ENCODE data around the gene CCDC14. TPM values are rescaled to one million over a fixed set of nuclear protein-coding genes. Genes with fewer than 3 reads are reported as not detected.

CCDC14 gene
- total and polyA plus RNA-seq, 12 donors: 5.8 to 18.9 (median 7.2) TPM

DNA sequence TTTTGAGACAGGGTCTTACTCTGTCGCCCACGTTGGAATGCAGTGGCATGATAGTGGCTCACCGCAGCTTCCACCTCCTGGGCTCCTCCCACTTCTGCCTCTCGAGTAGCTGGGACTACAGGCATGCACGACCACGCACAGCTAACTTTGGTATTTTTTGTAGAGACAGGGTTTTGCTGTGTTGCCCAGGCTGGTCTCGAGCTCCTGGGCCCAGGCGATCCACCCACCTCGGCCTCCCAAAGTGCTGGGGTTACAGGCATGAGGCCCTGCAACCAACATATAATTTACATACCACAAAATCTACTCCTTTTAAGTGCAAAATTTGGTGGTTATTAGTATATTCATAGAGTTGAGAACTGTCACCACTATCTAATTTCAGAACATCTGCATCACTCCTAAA is 31.7 kb downstream of the CCDC14 start:
- no peak overlapping the region for H3K27ac ChIP-seq
- no peaks in the 10 kb centered on the region for H3K27me3 ChIP-seq
- WGBS, 2 donors: 96 to 97% methylated on average over 9 of the region's 9 CpGs
- H3K9me3 ChIP-seq: peaks cover 0 to 5% (median 0%) of the 10 kb centered on the region in 11 donors
- H3K4me1 ChIP-seq: no peaks in the 10 kb centered on the region
- no peak overlapping the region for H3K4me3 ChIP-seq
- intact Hi-C loops (cut with DNase I): no loop called here
- TF ChIP-seq, protein P1, sequence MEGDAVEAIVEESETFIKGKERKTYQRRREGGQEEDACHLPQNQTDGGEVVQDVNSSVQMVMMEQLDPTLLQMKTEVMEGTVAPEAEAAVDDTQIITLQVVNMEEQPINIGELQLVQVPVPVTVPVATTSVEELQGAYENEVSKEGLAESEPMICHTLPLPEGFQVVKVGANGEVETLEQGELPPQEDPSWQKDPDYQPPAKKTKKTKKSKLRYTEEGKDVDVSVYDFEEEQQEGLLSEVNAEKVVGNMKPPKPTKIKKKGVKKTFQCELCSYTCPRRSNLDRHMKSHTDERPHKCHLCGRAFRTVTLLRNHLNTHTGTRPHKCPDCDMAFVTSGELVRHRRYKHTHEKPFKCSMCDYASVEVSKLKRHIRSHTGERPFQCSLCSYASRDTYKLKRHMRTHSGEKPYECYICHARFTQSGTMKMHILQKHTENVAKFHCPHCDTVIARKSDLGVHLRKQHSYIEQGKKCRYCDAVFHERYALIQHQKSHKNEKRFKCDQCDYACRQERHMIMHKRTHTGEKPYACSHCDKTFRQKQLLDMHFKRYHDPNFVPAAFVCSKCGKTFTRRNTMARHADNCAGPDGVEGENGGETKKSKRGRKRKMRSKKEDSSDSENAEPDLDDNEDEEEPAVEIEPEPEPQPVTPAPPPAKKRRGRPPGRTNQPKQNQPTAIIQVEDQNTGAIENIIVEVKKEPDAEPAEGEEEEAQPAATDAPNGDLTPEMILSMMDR (IDR thresholded peaks at IDR 0.05): no peak
- DNase-seq: no peak
- ATAC-seq: no peak
- H3K36me3 ChIP-seq: peaks cover 0 to 69% (median 17%) of the 10 kb centered on the region in 9 donors

DNA sequence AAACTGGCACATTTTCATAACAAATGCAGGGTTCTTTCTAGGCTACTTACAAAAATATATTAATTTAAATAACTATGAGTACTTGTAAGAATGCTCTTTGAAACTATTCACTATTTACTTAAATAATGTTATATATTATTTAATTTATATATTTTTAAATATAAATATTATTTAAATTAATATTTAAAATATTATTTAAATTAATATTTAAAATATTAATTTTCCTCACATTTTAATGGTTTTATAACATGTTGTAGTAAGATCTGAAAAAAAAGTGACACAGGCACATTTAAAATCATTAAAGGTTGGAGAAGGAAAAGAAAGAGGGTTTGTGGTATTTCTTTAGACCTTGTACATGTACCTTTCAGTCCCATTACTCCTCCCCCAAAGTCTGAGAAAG is 34.6 kb downstream of the CCDC14 start:
- intact Hi-C loops (cut with DNase I): no loop called here
- H3K36me3 ChIP-seq: peaks cover 0 to 74% (median 12%) of the 10 kb centered on the region in 9 donors
- no peak for DNase-seq
- no peak overlapping the region for H3K27ac ChIP-seq
- ATAC-seq: no peak
- TF ChIP-seq, protein P1 (IDR thresholded peaks at IDR 0.05): no peak
- no peak overlapping the region for H3K4me3 ChIP-seq
- no peaks in the 10 kb centered on the region for H3K4me1 ChIP-seq
- H3K27me3 ChIP-seq: no peaks in the 10 kb centered on the region
- H3K9me3 ChIP-seq: peaks cover 0 to 30% (median 4%) of the 10 kb centered on the region in 11 donors

GRCh38 chr3:123920868-123921267 is 40.2 kb downstream of the CCDC14 start:
- no peak for ATAC-seq
- peaks cover 0 to 66% (median 5%) of the 10 kb centered on the region in 9 donors for H3K36me3 ChIP-seq
- no peak overlapping the region for H3K27ac ChIP-seq
- H3K4me1 ChIP-seq: no peaks in the 10 kb centered on the region
- intact Hi-C loops (cut with DNase I): no loop called here
- peaks cover 0 to 49% (median 17%) of the 10 kb centered on the region in 11 donors for H3K9me3 ChIP-seq
- no peak overlapping the region for H3K4me3 ChIP-seq
- TF ChIP-seq, protein P1 (IDR thresholded peaks at IDR 0.05): no peak
- DNase-seq: no peak
- no peaks in the 10 kb centered on the region for H3K27me3 ChIP-seq

- DNase-seq (no peak), ATAC-seq (no peak)
- WGBS, 2 donors: 98 to 100% methylated on average over 1 of the region's 1 CpG
- intact Hi-C loops (cut with DNase I): no loop called here
- Histone ChIP-seq H3K4me1 (no peaks in the 10 kb centered on the region), H3K9me3 (peaks cover 0 to 49% (median 17%) of the 10 kb centered on the region in 11 donors), H3K4me3 (no peak overlapping the region), H3K27ac (no peak overlapping the region), H3K36me3 (peaks cover 0 to 66% (median 7%) of the 10 kb centered on the region in 9 donors), H3K27me3 (no peaks in the 10 kb centered on the region)
- TF ChIP-seq, protein P1 (IDR thresholded peaks at IDR 0.05): no peak
Observed at GRCh38 chr3:123920383-123920782, 40.6 kb downstream of the CCDC14 start.
